Memory B cell (primary cell): ENCODE data around the gene ASB3.
A peak's percentile ranks its signal among the peaks of the same experiment; 100 is the strongest.
"Not testable (repeated sequence)": the region's sequence is repeated elsewhere in the genome, so short reads cannot be mapped to it uniquely, and the experiment has no call there.

ENCODE experiments used
- ATAC-seq: fragments of 150-1000 bp; cut with Tn5 transposase; 2 replicates; pipeline ENCODE4 v1.10.0; 2021; ENCODE audit warnings: low read depth, mild to moderate bottlenecking, moderate library complexity
- DNase-seq, 2 donors: peaks; one replicate each; pipeline ENCODE4 v3.0.0; 2022; ENCODE audit warnings: low spot score in 2 of 2
- H3K27ac Mint-ChIP-seq: one replicate; pipeline ENCODE4 v1.8.0; 2022; ENCODE audit warnings: mild to moderate bottlenecking, moderate library complexity, mixed read lengths
- H3K27me3 Mint-ChIP-seq: one replicate; pipeline ENCODE4 v1.8.0; 2022; ENCODE audit warnings: mixed read lengths
- H3K36me3 Mint-ChIP-seq: one replicate; pipeline ENCODE4 v1.8.0; 2022; ENCODE audit warnings: mild to moderate bottlenecking, mixed read lengths
- H3K4me1 Mint-ChIP-seq: one replicate; pipeline ENCODE4 v1.8.0; 2022; ENCODE audit warnings: mixed read lengths
- H3K4me3 Mint-ChIP-seq: one replicate; pipeline ENCODE4 v1.8.0; 2022; ENCODE audit warnings: mild to moderate bottlenecking, moderate library complexity, mixed read lengths
- H3K9me3 Mint-ChIP-seq: one replicate; pipeline ENCODE4 v1.8.0; 2022; ENCODE audit warnings: mixed read lengths

Gene ASB3

GRCh38 chr2:53740170-53740569 lies 46.6 kb downstream of the ASB3 start:
- ATAC-seq: no peak
- Mint-ChIP-seq H3K4me3 (no peak overlapping the region), H3K36me3 (peaks cover 25% of the 10 kb centered on the region), H3K27ac (peak overlapping the region; percentile 36), H3K9me3 (no peaks in the 10 kb centered on the region), H3K27me3 (no peaks in the 10 kb centered on the region), H3K4me1 (peaks cover 10% of the 10 kb centered on the region)
- DNase-seq: no peak

- Mint-ChIP-seq H3K27me3 (no peaks in the 10 kb centered on the region), H3K4me1 (peaks cover 12% of the 10 kb centered on the region), H3K4me3 (no peak overlapping the region), H3K36me3 (peaks cover 30% of the 10 kb centered on the region), H3K27ac (no peak overlapping the region), H3K9me3 (no peaks in the 10 kb centered on the region)
- ATAC-seq: no peak
- DNase-seq: no peak
These were observed 47.7 kb downstream of the ASB3 start for GRCh38 chr2:53739032-53739431.

DNA sequence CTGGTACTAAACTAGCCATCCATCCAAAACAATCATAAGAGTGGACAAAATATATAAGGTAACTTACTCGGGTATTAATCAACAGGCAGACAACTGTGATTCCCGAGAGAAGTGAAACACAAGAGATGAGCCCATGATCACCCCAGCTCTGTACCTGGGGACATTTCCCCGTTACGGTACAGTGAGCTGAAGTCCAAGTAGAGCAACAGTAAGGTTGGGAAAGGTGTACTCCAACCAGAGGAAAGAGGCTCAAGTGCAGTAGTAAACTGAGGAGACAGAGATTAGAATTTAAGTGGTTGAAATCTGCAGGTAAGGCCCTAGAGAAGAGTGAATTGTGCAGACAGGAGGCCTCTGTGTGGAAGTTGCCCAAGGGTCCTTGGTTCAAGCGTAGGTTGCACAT lies 49.7 kb downstream of the ASB3 start:
- Mint-ChIP-seq H3K4me1 (peaks cover 8% of the 10 kb centered on the region), H3K9me3 (no peaks in the 10 kb centered on the region), H3K4me3 (no peak overlapping the region), H3K36me3 (peaks cover 21% of the 10 kb centered on the region), H3K27ac (no peak overlapping the region), H3K27me3 (no peaks in the 10 kb centered on the region)
- ATAC-seq (no peak), DNase-seq (no peak)

- ATAC-seq (no peak), DNase-seq (no peak)
- H3K27ac Mint-ChIP-seq: no peak overlapping the region
- no peaks in the 10 kb centered on the region for H3K27me3 Mint-ChIP-seq
- peaks cover 5% of the 10 kb centered on the region for H3K4me1 Mint-ChIP-seq
- H3K36me3 Mint-ChIP-seq: peaks cover 27% of the 10 kb centered on the region
- no peak overlapping the region for H3K4me3 Mint-ChIP-seq
- H3K9me3 Mint-ChIP-seq: peaks cover 3% of the 10 kb centered on the region
These were observed 57.5 kb downstream of the ASB3 start for GRCh38 chr2:53729143-53729762.

GRCh38 chr2:53727921-53728320 lies 58.8 kb downstream of the ASB3 start:
- peaks cover 3% of the 10 kb centered on the region for H3K4me1 Mint-ChIP-seq
- peaks cover 3% of the 10 kb centered on the region for H3K9me3 Mint-ChIP-seq
- H3K27me3 Mint-ChIP-seq: no peaks in the 10 kb centered on the region
- H3K27ac Mint-ChIP-seq: peak overlapping the region; percentile 28
- no peak for ATAC-seq
- H3K4me3 Mint-ChIP-seq: no peak overlapping the region
- peaks cover 26% of the 10 kb centered on the region for H3K36me3 Mint-ChIP-seq
- no peak for DNase-seq

DNA sequence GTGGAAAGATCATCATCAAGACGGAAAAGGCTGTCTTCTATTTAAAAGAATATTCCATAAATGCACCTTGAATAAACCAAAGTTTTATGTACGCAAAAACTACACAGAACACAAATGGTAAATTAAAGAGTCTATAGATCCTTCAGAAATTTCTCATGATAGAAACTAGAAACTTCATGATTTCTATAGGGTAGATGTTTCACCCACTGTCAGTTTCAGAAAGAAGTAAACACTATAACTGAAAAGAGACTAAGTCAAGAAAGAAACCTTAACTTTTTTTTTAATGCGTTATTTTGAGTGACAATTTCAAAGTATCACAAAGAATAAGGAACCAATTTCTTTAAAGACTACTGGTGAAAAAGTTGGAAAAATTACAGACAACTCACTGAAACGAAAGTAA lies 61.1 kb downstream of the ASB3 start:
- H3K4me1 Mint-ChIP-seq: peaks cover 9% of the 10 kb centered on the region
- peaks cover 3% of the 10 kb centered on the region for H3K9me3 Mint-ChIP-seq
- H3K36me3 Mint-ChIP-seq: peaks cover 31% of the 10 kb centered on the region
- H3K27ac Mint-ChIP-seq: no peak overlapping the region
- ATAC-seq (no peak), DNase-seq (no peak)
- H3K4me3 Mint-ChIP-seq: no peak overlapping the region
- no peaks in the 10 kb centered on the region for H3K27me3 Mint-ChIP-seq

GRCh38 chr2:53724536-53724935 lies 62.2 kb downstream of the ASB3 start:
- ATAC-seq (no peak), DNase-seq (no peak)

GRCh38 chr2:53720944-53721343 lies 65.8 kb downstream of the ASB3 start:
- not testable (repeated sequence) for H3K27ac Mint-ChIP-seq, DNase-seq, H3K27me3 Mint-ChIP-seq, ATAC-seq, H3K4me3 Mint-ChIP-seq, H3K9me3 Mint-ChIP-seq
- peaks cover 13% of the 10 kb centered on the region for H3K4me1 Mint-ChIP-seq
- peaks cover 39% of the 10 kb centered on the region for H3K36me3 Mint-ChIP-seq

More at GRCh38 chr2:53724536-53724935, 62.2 kb downstream of the ASB3 start:
- H3K36me3 Mint-ChIP-seq: peaks cover 28% of the 10 kb centered on the region
- H3K4me3 Mint-ChIP-seq: no peak overlapping the region
- peaks cover 11% of the 10 kb centered on the region for H3K4me1 Mint-ChIP-seq
- H3K27ac Mint-ChIP-seq: no peak overlapping the region
- no peaks in the 10 kb centered on the region for H3K27me3 Mint-ChIP-seq
- H3K9me3 Mint-ChIP-seq: peaks cover 3% of the 10 kb centered on the region

DNA sequence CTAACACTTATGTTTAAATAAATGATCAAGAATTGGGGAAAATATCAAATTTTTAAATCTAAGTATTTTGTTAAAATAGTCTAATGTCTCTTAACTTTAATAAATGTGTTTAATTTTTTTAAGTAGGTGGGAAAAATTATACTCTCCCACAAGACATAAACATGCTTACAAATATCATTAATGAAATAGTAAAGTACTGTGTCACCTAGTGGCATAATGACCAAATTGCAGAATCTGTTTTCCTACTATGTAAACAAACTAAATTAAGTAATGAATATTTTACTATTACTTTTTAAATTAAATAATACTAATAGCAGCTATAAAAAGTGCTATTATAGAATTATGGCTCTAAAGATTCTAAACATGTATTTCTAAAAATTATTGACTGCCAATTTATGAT lies 71.2 kb downstream of the ASB3 start:
- H3K4me1 Mint-ChIP-seq: peaks cover 3% of the 10 kb centered on the region
- DNase-seq (no peak), ATAC-seq (no peak)
- H3K9me3 Mint-ChIP-seq: no peaks in the 10 kb centered on the region
- peaks cover 41% of the 10 kb centered on the region for H3K36me3 Mint-ChIP-seq
- H3K27me3 Mint-ChIP-seq: no peaks in the 10 kb centered on the region
- H3K27ac Mint-ChIP-seq: no peak overlapping the region
- H3K4me3 Mint-ChIP-seq: no peak overlapping the region

- H3K4me3 Mint-ChIP-seq: no peak overlapping the region
- no peak for DNase-seq
- H3K4me1 Mint-ChIP-seq: no peaks in the 10 kb centered on the region
- H3K27me3 Mint-ChIP-seq: no peaks in the 10 kb centered on the region
- H3K36me3 Mint-ChIP-seq: peaks cover 58% of the 10 kb centered on the region
- H3K9me3 Mint-ChIP-seq: peaks cover 12% of the 10 kb centered on the region
- ATAC-seq: no peak
- H3K27ac Mint-ChIP-seq: no peak overlapping the region
These were observed 75.4 kb downstream of the ASB3 start for GRCh38 chr2:53711271-53711780.

- DNase-seq: no peak
- peaks cover 12% of the 10 kb centered on the region for H3K9me3 Mint-ChIP-seq
- H3K36me3 Mint-ChIP-seq: peaks cover 50% of the 10 kb centered on the region
- H3K4me1 Mint-ChIP-seq: no peaks in the 10 kb centered on the region
- no peaks in the 10 kb centered on the region for H3K27me3 Mint-ChIP-seq
- no peak for ATAC-seq
- no peak overlapping the region for H3K27ac Mint-ChIP-seq
- H3K4me3 Mint-ChIP-seq: no peak overlapping the region
These were observed 77.8 kb downstream of the ASB3 start for GRCh38 chr2:53708988-53709387.

DNA sequence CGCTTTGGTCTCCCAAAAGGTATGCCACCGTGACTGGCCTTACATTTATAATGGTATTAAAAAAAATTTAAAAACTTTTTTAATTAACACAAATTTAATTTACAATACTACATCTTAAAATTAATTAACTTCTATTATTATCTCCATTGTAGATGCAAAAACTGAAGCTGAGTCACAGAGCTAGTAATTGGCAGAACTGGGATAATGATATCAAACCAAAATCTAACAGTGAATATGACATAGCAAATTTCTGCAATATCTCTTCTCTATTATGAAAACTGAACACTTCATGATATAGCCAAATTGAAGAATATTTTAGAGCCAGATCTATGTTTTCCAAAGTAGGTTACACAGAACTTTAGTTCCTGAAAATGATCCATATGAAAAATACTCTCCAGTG lies 85.5 kb downstream of the ASB3 start:
- Mint-ChIP-seq H3K4me1 (no peaks in the 10 kb centered on the region), H3K9me3 (no peaks in the 10 kb centered on the region), H3K36me3 (peaks cover 31% of the 10 kb centered on the region), H3K27ac (no peak overlapping the region), H3K4me3 (no peak overlapping the region), H3K27me3 (no peaks in the 10 kb centered on the region)
- DNase-seq: no peak
- ATAC-seq: no peak

GRCh38 chr2:53697686-53698085 lies 89.1 kb downstream of the ASB3 start:
- Mint-ChIP-seq H3K4me1 (no peaks in the 10 kb centered on the region), H3K27ac (no peak overlapping the region), H3K36me3 (peaks cover 30% of the 10 kb centered on the region), H3K9me3 (no peaks in the 10 kb centered on the region), H3K4me3 (no peak overlapping the region), H3K27me3 (no peaks in the 10 kb centered on the region)
- ATAC-seq: no peak
- DNase-seq: no peak

- no peak overlapping the region for H3K27ac Mint-ChIP-seq
- no peak overlapping the region for H3K4me3 Mint-ChIP-seq
- peaks cover 31% of the 10 kb centered on the region for H3K36me3 Mint-ChIP-seq
- ATAC-seq (no peak), DNase-seq (no peak)
- H3K27me3 Mint-ChIP-seq: no peaks in the 10 kb centered on the region
- no peaks in the 10 kb centered on the region for H3K4me1 Mint-ChIP-seq
- H3K9me3 Mint-ChIP-seq: no peaks in the 10 kb centered on the region
These were observed 89.7 kb downstream of the ASB3 start for GRCh38 chr2:53697092-53697491.

DNA sequence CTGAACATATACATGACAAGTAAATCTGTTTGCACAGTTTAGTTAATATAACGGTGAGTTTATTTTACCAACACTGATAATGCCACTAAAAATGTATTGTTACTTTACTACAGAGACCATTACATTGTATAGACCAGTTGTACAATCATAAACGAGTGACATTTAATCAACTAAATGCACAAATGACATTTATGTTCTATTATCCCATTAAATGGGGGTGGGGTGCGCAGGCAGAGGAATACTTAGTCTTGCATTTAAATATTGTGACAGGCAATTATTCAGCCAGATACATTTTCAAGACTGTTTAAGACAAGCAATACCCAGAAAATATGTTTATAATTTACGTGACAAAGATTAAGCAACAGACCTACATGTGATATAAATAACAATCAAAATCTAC lies 91.2 kb downstream of the ASB3 start:
- no peak for ATAC-seq
- Mint-ChIP-seq H3K9me3 (no peaks in the 10 kb centered on the region), H3K4me1 (no peaks in the 10 kb centered on the region), H3K27me3 (no peaks in the 10 kb centered on the region), H3K36me3 (peaks cover 35% of the 10 kb centered on the region), H3K4me3 (no peak overlapping the region), H3K27ac (no peak overlapping the region)
- no peak for DNase-seq
